Mesenchymal stem cell (in vitro differentiated cells and primary cell): ENCODE measurements around the gene ATP6V0A1.
A peak's percentile ranks its signal among the peaks of the same experiment; 100 is the strongest.

Source experiments
- DNase-seq: peaks from one replicate; pipeline ENCODE4 v3.0.0-alpha.2; 2013
- H2AFZ ChIP-seq: one replicate; pipeline ENCODE4 v1.6.1; 2013; ENCODE audit warnings: low read depth, mild to moderate bottlenecking, control low read depth, inconsistent platforms, low read length, moderate library complexity
- H2AK5ac ChIP-seq: 2 replicates; pipeline ENCODE4 v1.6.1; 2013; ENCODE audit warnings: low read length, moderate library complexity, mild to moderate bottlenecking, inconsistent platforms; ENCODE audit not compliant: severe bottlenecking
- H2BK120ac ChIP-seq: one replicate; pipeline ENCODE4 v1.6.1; 2013; ENCODE audit warnings: low read depth, mild to moderate bottlenecking, inconsistent platforms, low read length, moderate library complexity
- H2BK12ac ChIP-seq, 2 experiments: one replicate each; pipeline ENCODE4 v1.6.1; 2013; ENCODE audit warnings: inconsistent platforms in 2 of 2, low read length in 2 of 2, mild to moderate bottlenecking in 2 of 2, moderate library complexity in 2 of 2, control low read depth in 1 of 2
- H2BK15ac ChIP-seq: one replicate; pipeline ENCODE4 v1.6.1; 2013; ENCODE audit warnings: mild to moderate bottlenecking, low read depth, inconsistent platforms; ENCODE audit not compliant: poor library complexity, severe bottlenecking
- H2BK5ac ChIP-seq: 2 replicates; pipeline ENCODE4 v1.6.1; 2013; ENCODE audit warnings: low read depth, mild to moderate bottlenecking, low read length, control low read depth, inconsistent platforms; ENCODE audit not compliant: poor library complexity, severe bottlenecking
- H3K14ac ChIP-seq, 2 experiments: one replicate each; pipeline ENCODE4 v1.6.1; 2013; ENCODE audit warnings: inconsistent platforms in 2 of 2, low read length in 2 of 2, control low read depth in 1 of 2, mild to moderate bottlenecking in 1 of 2, moderate library complexity in 1 of 2
- H3K18ac ChIP-seq, 2 experiments: one replicate each; pipeline ENCODE4 v1.6.1; 2013; ENCODE audit warnings: inconsistent platforms in 2 of 2, low read length in 2 of 2, control low read depth in 1 of 2, low read depth in 1 of 2, mild to moderate bottlenecking in 1 of 2
- H3K23ac ChIP-seq, 2 experiments: one replicate each; pipeline ENCODE4 v1.6.1; 2013; ENCODE audit warnings: inconsistent platforms in 2 of 2, low read length in 2 of 2, mild to moderate bottlenecking in 2 of 2, moderate library complexity in 2 of 2, control low read depth in 1 of 2
- H3K27ac ChIP-seq: 2 replicates; pipeline ENCODE4 v1.5.1; 2013; ENCODE audit warnings: mild to moderate bottlenecking, moderate library complexity, low read length, control low read depth, inconsistent platforms; ENCODE audit not compliant: poor library complexity, severe bottlenecking
- H3K27me3 ChIP-seq, 2 experiments: 2 replicates each; pipeline versions ENCODE4 v1.6.1 to v1.7.0; 2013; ENCODE audit warnings: low read length in 2 of 2, mild to moderate bottlenecking in 2 of 2, moderate library complexity in 2 of 2, control low read depth in 1 of 2, inconsistent platforms in 1 of 2; ENCODE audit not compliant: control insufficient read depth in 1 of 2, insufficient read depth in 1 of 2
- H3K36me3 ChIP-seq, 2 experiments: 2 replicates each; pipeline versions ENCODE4 v1.6.1 to v1.7.0; 2013; ENCODE audit warnings: low read length in 2 of 2, control low read depth in 1 of 2, inconsistent platforms in 1 of 2, low read depth in 1 of 2, mild to moderate bottlenecking in 1 of 2; ENCODE audit not compliant: insufficient read depth in 2 of 2, control insufficient read depth in 1 of 2
- H3K4ac ChIP-seq, 2 experiments: one replicate each; pipeline ENCODE4 v1.6.1; 2013; ENCODE audit warnings: inconsistent platforms in 2 of 2, low read length in 2 of 2, mild to moderate bottlenecking in 2 of 2, moderate library complexity in 2 of 2, control low read depth in 1 of 2, low read depth in 1 of 2
- H3K4me1 ChIP-seq: 2 replicates; pipeline ENCODE4 v1.6.1; 2013; ENCODE audit warnings: low read depth, low read length, control low read depth; ENCODE audit not compliant: control insufficient read depth, insufficient read depth
- H3K4me2 ChIP-seq: 2 replicates; pipeline ENCODE4 v1.6.1; 2013; ENCODE audit warnings: low read length, mild to moderate bottlenecking, inconsistent platforms; ENCODE audit not compliant: poor library complexity, severe bottlenecking
- H3K4me3 ChIP-seq, 2 experiments: 2 replicates each; pipeline versions ENCODE4 v1.5.1 to v1.7.0; 2013; ENCODE audit warnings: low read length in 2 of 2, mild to moderate bottlenecking in 2 of 2, control low read depth in 1 of 2, low read depth in 1 of 2; ENCODE audit not compliant: insufficient read depth in 1 of 2
- H3K79me1 ChIP-seq: replicated peaks from 2 replicates; pipeline ENCODE4 v1.6.1; 2013; ENCODE audit warnings: mild to moderate bottlenecking, control low read depth, low read length, inconsistent platforms; ENCODE audit not compliant: poor library complexity, severe bottlenecking
- H3K9ac ChIP-seq: 2 replicates; pipeline ENCODE4 v1.7.0; 2013; ENCODE audit warnings: mild to moderate bottlenecking, low read length, moderate library complexity
- H3K9me3 ChIP-seq: 2 replicates; pipeline ENCODE4 v1.7.0; 2013; ENCODE audit warnings: mild to moderate bottlenecking, low read length; ENCODE audit not compliant: control insufficient read depth
- H4K8ac ChIP-seq: one replicate; pipeline ENCODE4 v1.6.1; 2013; ENCODE audit warnings: inconsistent platforms, mild to moderate bottlenecking, low read length, moderate library complexity
- H4K91ac ChIP-seq: one replicate; pipeline ENCODE4 v1.6.1; 2013; ENCODE audit warnings: mild to moderate bottlenecking, low read length, inconsistent platforms
- WGBS: methylation state at CpG from one replicate; pipeline ENCODE4 v1.1.7; 2013; ENCODE audit warnings: mixed read lengths; 5-methylcytosine and 5-hydroxymethylcytosine counted together

The ATP6V0A1 gene

GRCh38 chr17:42472709-42473521 lies 14.2 kb downstream of the ATP6V0A1 start:
- Histone ChIP-seq H3K18ac (no peak overlapping the region), H3K4me1 (peaks cover 2% of the 10 kb centered on the region), H2AFZ (no peak overlapping the region), H2BK5ac (no peak overlapping the region), H2BK120ac (no peak overlapping the region), H4K8ac (no peak overlapping the region), H3K9me3 (no peaks in the 10 kb centered on the region), H4K91ac (no peak overlapping the region), H3K4me3 (no peak overlapping the region), H3K4me2 (no peak overlapping the region), H3K9ac (peak overlapping the region; percentile 75), H3K36me3 (peaks cover 21 to 73% of the 10 kb centered on the region in 2 experiments), H3K4ac (no peak overlapping the region), H3K14ac (no peak overlapping the region), H2BK15ac (no peak overlapping the region), H3K27ac (no peak overlapping the region), H3K79me1 (peaks cover 4% of the 10 kb centered on the region), H3K27me3 (no peaks in the 10 kb centered on the region), H2BK12ac (no peak overlapping the region), H2AK5ac (no peak overlapping the region), H3K23ac (no peak overlapping the region)
- DNase-seq, result peak; percentile 74
- WGBS, result 78% methylated on average over 7 of the region's 8 CpGs

GRCh38 chr17:42474276-42474675 lies 15.6 kb downstream of the ATP6V0A1 start:
- Histone ChIP-seq H3K9ac (peak overlapping the region; percentile 28), H3K4me3 (no peak overlapping the region), H2BK5ac (no peak overlapping the region), H3K36me3 (peaks cover 21 to 72% of the 10 kb centered on the region in 2 experiments), H3K18ac (no peak overlapping the region), H4K8ac (no peak overlapping the region), H3K4ac (no peak overlapping the region), H3K4me1 (peaks cover 2% of the 10 kb centered on the region), H3K14ac (no peak overlapping the region), H2AK5ac (no peak overlapping the region), H3K9me3 (no peaks in the 10 kb centered on the region), H3K27me3 (no peaks in the 10 kb centered on the region), H3K27ac (no peak overlapping the region), H2BK15ac (no peak overlapping the region), H3K4me2 (no peak overlapping the region), H2BK12ac (no peak overlapping the region), H2BK120ac (no peak overlapping the region), H2AFZ (no peak overlapping the region), H3K79me1 (peaks cover 4% of the 10 kb centered on the region), H4K91ac (no peak overlapping the region), H3K23ac (no peak overlapping the region)
- 95% methylated on average over 5 of the region's 6 CpGs for WGBS
- DNase-seq, result no peak

- Histone ChIP-seq H3K36me3 (peaks cover 24 to 73% of the 10 kb centered on the region in 2 experiments), H3K9ac (peak overlapping the region; percentile 62), H2BK120ac (no peak overlapping the region), H4K8ac (no peak overlapping the region), H4K91ac (no peak overlapping the region), H3K4me2 (no peak overlapping the region), H2BK5ac (no peak overlapping the region), H2AFZ (no peak overlapping the region), H3K4ac (no peak overlapping the region), H2AK5ac (no peak overlapping the region), H3K14ac (no peak overlapping the region), H3K18ac (no peak overlapping the region), H3K27ac (no peak overlapping the region), H3K79me1 (peaks cover 4% of the 10 kb centered on the region), H3K4me3 (no peak overlapping the region), H3K27me3 (no peaks in the 10 kb centered on the region), H2BK15ac (no peak overlapping the region), H3K9me3 (no peaks in the 10 kb centered on the region), H2BK12ac (no peak overlapping the region), H3K4me1 (peaks cover 2% of the 10 kb centered on the region), H3K23ac (no peak overlapping the region)
- no peak for DNase-seq
- 100% methylated on average over 2 of the region's 3 CpGs for WGBS
Measured at GRCh38 chr17:42475121-42475520, 16.4 kb downstream of the ATP6V0A1 start.

GRCh38 chr17:42475835-42476234 lies 17.2 kb downstream of the ATP6V0A1 start:
- Histone ChIP-seq H3K79me1 (peaks cover 4% of the 10 kb centered on the region), H2BK12ac (no peak overlapping the region), H3K4me2 (no peak overlapping the region), H3K4me1 (peaks cover 2% of the 10 kb centered on the region), H2AFZ (no peak overlapping the region), H3K4me3 (no peak overlapping the region), H3K9me3 (no peaks in the 10 kb centered on the region), H2BK15ac (no peak overlapping the region), H2BK5ac (no peak overlapping the region), H3K18ac (no peak overlapping the region), H3K23ac (no peak overlapping the region), H3K14ac (no peak overlapping the region), H4K8ac (no peak overlapping the region), H3K4ac (no peak overlapping the region), H2BK120ac (no peak overlapping the region), H2AK5ac (no peak overlapping the region), H4K91ac (no peak overlapping the region), H3K36me3 (peaks cover 21 to 73% of the 10 kb centered on the region in 2 experiments), H3K27me3 (no peaks in the 10 kb centered on the region), H3K27ac (no peak overlapping the region), H3K9ac (peak overlapping the region; percentile 62)
- WGBS, result 98% methylated on average over 4 of the region's 4 CpGs
- peak; percentile 33 for DNase-seq
